Suprapubic skin (tissue), 3 donors: ENCODE results near the gene TMEM271.

Experiments used
- POLR2AphosphoS5 ChIP-seq, 3 donors: sonication (generic); formaldehyde crosslinking; IDR thresholded peaks; one replicate each; pipeline ENCODE4 v1.6.1; 2017; ENCODE audit warnings: antibody characterized with exemption in 3 of 3
- TF ChIP-seq, protein P1 (sequence below), 2 donors: fragments of 200-600 bp in 1 of 2; fragments of 450-650 bp in 1 of 2; sonication (generic) in 1 of 2; IDR thresholded peaks; one replicate each; pipeline ENCODE4 v1.5.1; 2016 to 2019; ENCODE audit warnings: antibody characterized with exemption in 2 of 2, mild to moderate bottlenecking in 1 of 2, moderate library complexity in 1 of 2

DNA sequence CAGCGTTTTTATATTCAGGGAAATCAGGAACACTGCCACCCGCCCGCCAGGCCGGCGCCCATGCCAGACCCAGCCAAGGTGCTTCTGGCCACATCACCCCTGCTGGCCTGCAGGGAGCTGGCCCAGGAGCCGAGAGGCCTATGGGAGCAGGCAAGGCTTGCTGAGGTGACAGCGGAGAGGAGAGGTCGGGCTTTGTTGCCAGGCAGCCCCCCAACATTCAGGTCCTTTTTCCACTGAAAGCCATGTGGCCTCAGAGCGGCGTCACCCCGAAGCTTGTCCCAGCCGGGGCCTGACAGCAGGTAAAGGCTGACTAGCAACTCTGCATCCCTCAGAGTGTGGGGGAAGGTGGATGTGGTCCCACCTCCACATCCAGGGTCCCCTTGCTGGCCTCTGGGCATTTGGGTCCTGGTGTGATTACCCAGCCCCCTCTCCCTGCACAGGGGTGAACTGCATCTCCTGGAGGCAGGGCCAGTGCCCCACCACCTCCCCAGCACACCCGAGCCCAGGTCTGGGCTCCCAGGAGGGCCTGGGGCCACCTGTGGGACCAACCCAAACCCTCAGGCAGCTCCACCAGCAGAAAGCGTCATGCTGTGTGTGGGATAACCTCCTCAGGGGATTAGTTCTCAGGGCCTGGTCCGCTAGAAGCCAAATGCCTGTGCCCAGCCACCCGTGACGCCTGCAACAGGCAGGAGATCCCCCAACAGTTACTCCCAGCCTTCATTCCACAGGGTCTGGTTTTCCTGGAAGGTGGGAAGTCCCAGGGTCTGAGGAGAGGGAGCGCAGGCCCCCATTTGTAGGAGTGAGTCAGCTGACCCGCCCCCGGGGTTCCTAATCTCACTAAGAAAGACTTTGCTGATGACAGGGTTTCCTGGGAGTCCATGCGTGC is 48.9 kb upstream of the TMEM271 start, which contains the start of gene PDE6B:
- no peak for TF ChIP-seq POLR2AphosphoS5 (IDR thresholded peaks at IDR 0.05)
- TF ChIP-seq, protein P1, sequence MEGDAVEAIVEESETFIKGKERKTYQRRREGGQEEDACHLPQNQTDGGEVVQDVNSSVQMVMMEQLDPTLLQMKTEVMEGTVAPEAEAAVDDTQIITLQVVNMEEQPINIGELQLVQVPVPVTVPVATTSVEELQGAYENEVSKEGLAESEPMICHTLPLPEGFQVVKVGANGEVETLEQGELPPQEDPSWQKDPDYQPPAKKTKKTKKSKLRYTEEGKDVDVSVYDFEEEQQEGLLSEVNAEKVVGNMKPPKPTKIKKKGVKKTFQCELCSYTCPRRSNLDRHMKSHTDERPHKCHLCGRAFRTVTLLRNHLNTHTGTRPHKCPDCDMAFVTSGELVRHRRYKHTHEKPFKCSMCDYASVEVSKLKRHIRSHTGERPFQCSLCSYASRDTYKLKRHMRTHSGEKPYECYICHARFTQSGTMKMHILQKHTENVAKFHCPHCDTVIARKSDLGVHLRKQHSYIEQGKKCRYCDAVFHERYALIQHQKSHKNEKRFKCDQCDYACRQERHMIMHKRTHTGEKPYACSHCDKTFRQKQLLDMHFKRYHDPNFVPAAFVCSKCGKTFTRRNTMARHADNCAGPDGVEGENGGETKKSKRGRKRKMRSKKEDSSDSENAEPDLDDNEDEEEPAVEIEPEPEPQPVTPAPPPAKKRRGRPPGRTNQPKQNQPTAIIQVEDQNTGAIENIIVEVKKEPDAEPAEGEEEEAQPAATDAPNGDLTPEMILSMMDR (IDR thresholded peaks at IDR 0.05): no peak
